CD4-positive, alpha-beta T cell (primary cell): ENCODE measurements around the gene SCARB1. TPM values are rescaled to one million over a fixed set of nuclear protein-coding genes. Genes with fewer than 3 reads are reported as not detected.

Experiments used
- ATAC-seq: fragments of 200-7000 bp; cut with Tn5 transposase; one replicate; pipeline ENCODE4 v1.10.0; 2022; ENCODE audit warnings: mild to moderate bottlenecking; ENCODE audit not compliant: poor library complexity
- CTCF ChIA-PET: fragments of 350-600 bp; sonication (Branson Sonifier 250); formaldehyde crosslinking; loops from one replicate; lab custom pipeline; 2021; ENCODE audit warnings: antibody characterized with exemption, inconsistent platforms; lab: Charles Lee
- POLR2A ChIA-PET: fragments of 350-600 bp; sonication (Branson Sonifier 250); formaldehyde crosslinking; loops from one replicate; lab custom pipeline; 2021; ENCODE audit warnings: antibody characterized with exemption, inconsistent platforms; lab: Charles Lee
- DNase-seq, 14 experiments: peaks; one replicate each; pipeline ENCODE4 v3.0.0-alpha.2; 2013 to 2020; ENCODE audit warnings: mixed read lengths in 2 of 14
- H3K27ac ChIP-seq, 2 donors: one replicate each; pipeline versions ENCODE4 v1.5.1 to v1.7.0; 2013; ENCODE audit warnings: low read length in 2 of 2, low read depth in 1 of 2, mild to moderate bottlenecking in 1 of 2
- H3K27me3 ChIP-seq, 2 experiments: 1 replicate in 1 of 2; 2 replicates in 1 of 2; pipeline versions ENCODE4 v1.6.1 to v1.7.0; 2013; ENCODE audit warnings: low read length in 2 of 2, control low read depth in 1 of 2, mild to moderate bottlenecking in 1 of 2, moderate library complexity in 1 of 2; ENCODE audit not compliant: insufficient read depth in 2 of 2, control insufficient read depth in 1 of 2
- H3K36me3 ChIP-seq: one replicate; pipeline ENCODE4 v1.6.1; 2013; ENCODE audit warnings: low read length, control low read depth; ENCODE audit not compliant: insufficient read depth
- H3K4me1 ChIP-seq: one replicate; pipeline ENCODE4 v1.6.1; 2013; ENCODE audit warnings: low read length, control low read depth; ENCODE audit not compliant: insufficient read depth
- H3K4me3 ChIP-seq: one replicate; pipeline ENCODE4 v1.5.1; 2013; ENCODE audit warnings: mild to moderate bottlenecking, low read length, moderate library complexity
- H3K9me3 ChIP-seq, 2 experiments: 1 replicate in 1 of 2; 2 replicates in 1 of 2; pipeline versions ENCODE4 v1.6.1 to v1.7.0; 2013; ENCODE audit warnings: low read length in 2 of 2, mild to moderate bottlenecking in 2 of 2, control low read depth in 1 of 2, moderate library complexity in 1 of 2; ENCODE audit not compliant: control insufficient read depth in 1 of 2, insufficient read depth in 1 of 2
- H3K27ac Mint-ChIP-seq: one replicate; pipeline ENCODE4 v1.8.0; 2020; ENCODE audit warnings: mixed read lengths
- H3K27me3 Mint-ChIP-seq: one replicate; pipeline ENCODE4 v1.8.0; 2021; ENCODE audit warnings: mixed read lengths
- H3K36me3 Mint-ChIP-seq: one replicate; pipeline ENCODE4 v1.8.0; 2021; ENCODE audit warnings: low read depth, mixed read lengths
- H3K4me1 Mint-ChIP-seq: one replicate; pipeline ENCODE4 v1.8.0; 2021; ENCODE audit warnings: low read depth, mixed read lengths
- H3K4me3 Mint-ChIP-seq: one replicate; pipeline ENCODE4 v1.8.0; 2020; ENCODE audit warnings: mild to moderate bottlenecking, mixed read lengths
- H3K9me3 Mint-ChIP-seq: one replicate; pipeline ENCODE4 v1.8.0; 2020; ENCODE audit warnings: mixed read lengths
- CTCF ChIP-seq: fragments of 200-600 bp; IDR thresholded peaks from one replicate; pipeline ENCODE4 v1.8.0; 2022; ENCODE audit warnings: antibody characterized with exemption, mild to moderate bottlenecking
- intact Hi-C, 2 experiments: fragments of 100-400 bp; cut with DNase I in 1 of 2; cut with micrococcal nuclease in 1 of 2; formaldehyde crosslinking; loops; one replicate each; pipeline versions ENCODE4 v1.15.1 to v1.9.0; 2023 to 2025; cut with DNase I, micrococcal nuclease
- total RNA-seq, 174 experiments: library from RNA in 2 of 174; stranded (reverse) in 2 of 174; gene quantifications; one replicate each; pipeline ENCODE4 v1.2.3 and lab custom pipeline; 2021 to 2026

The SCARB1 gene
- total RNA-seq, 2 experiments from 2014 or later = 2.3 to 3.7 TPM

GRCh38 chr12:124814741-124815613, 48.7 kb downstream of the SCARB1 start:
- ATAC-seq = no peak
- ChIA-PET POLR2A (no interaction called here), CTCF (no interaction called here)
- Mint-ChIP-seq H3K4me1 (no peaks in the 10 kb centered on the region), H3K36me3 (no peaks in the 10 kb centered on the region), H3K27ac (no peak overlapping the region), H3K4me3 (no peak overlapping the region), H3K27me3 (no peaks in the 10 kb centered on the region), H3K9me3 (no peaks in the 10 kb centered on the region)
- no peaks in the 10 kb centered on the region for H3K27me3 ChIP-seq
- DNase-seq = no peak
- H3K4me1 ChIP-seq = no peaks in the 10 kb centered on the region
- intact Hi-C loops = no loop called here
- no peak overlapping the region for H3K4me3 ChIP-seq
- no peaks in the 10 kb centered on the region for H3K36me3 ChIP-seq
- peaks cover 0 to 7% of the 10 kb centered on the region in 2 experiments for H3K9me3 ChIP-seq
- no peak overlapping the region for H3K27ac ChIP-seq
- no peak for TF ChIP-seq CTCF

GRCh38 chr12:124813782-124814181, 49.9 kb downstream of the SCARB1 start:
- Histone ChIP-seq H3K27me3 (no peaks in the 10 kb centered on the region), H3K36me3 (no peaks in the 10 kb centered on the region), H3K4me1 (no peaks in the 10 kb centered on the region), H3K27ac (no peak overlapping the region), H3K9me3 (peaks cover 0 to 7% of the 10 kb centered on the region in 2 experiments), H3K4me3 (no peak overlapping the region)
- ChIA-PET POLR2A (no interaction called here), CTCF (no interaction called here)
- no peak overlapping the region for H3K4me3 Mint-ChIP-seq
- H3K4me1 Mint-ChIP-seq = no peaks in the 10 kb centered on the region
- H3K27ac Mint-ChIP-seq = no peak overlapping the region
- DNase-seq (no peak), ATAC-seq (no peak)
- intact Hi-C loops = no loop called here
- TF ChIP-seq CTCF = no peak
- no peaks in the 10 kb centered on the region for H3K9me3 Mint-ChIP-seq
- H3K36me3 Mint-ChIP-seq = no peaks in the 10 kb centered on the region
- H3K27me3 Mint-ChIP-seq = no peaks in the 10 kb centered on the region

- H3K27me3 ChIP-seq = no peaks in the 10 kb centered on the region
- DNase-seq (no peak), ATAC-seq (no peak)
- Mint-ChIP-seq H3K27me3 (no peaks in the 10 kb centered on the region), H3K27ac (no peak overlapping the region), H3K4me3 (no peak overlapping the region), H3K36me3 (no peaks in the 10 kb centered on the region), H3K9me3 (no peaks in the 10 kb centered on the region), H3K4me1 (no peaks in the 10 kb centered on the region)
- POLR2A ChIA-PET = no interaction called here
- H3K9me3 ChIP-seq = peaks cover 0 to 7% of the 10 kb centered on the region in 2 experiments
- no peak overlapping the region for H3K4me3 ChIP-seq
- H3K4me1 ChIP-seq = no peaks in the 10 kb centered on the region
- CTCF ChIA-PET = no interaction called here
- H3K27ac ChIP-seq = no peak overlapping the region
- no peaks in the 10 kb centered on the region for H3K36me3 ChIP-seq
- no peak for TF ChIP-seq CTCF
- intact Hi-C loops = no loop called here
These were observed 50.7 kb downstream of the SCARB1 start for GRCh38 chr12:124812979-124813378.
